Measurements from ENCODE around the gene IL4R.

- TF ChIP-seq, protein P1, sequence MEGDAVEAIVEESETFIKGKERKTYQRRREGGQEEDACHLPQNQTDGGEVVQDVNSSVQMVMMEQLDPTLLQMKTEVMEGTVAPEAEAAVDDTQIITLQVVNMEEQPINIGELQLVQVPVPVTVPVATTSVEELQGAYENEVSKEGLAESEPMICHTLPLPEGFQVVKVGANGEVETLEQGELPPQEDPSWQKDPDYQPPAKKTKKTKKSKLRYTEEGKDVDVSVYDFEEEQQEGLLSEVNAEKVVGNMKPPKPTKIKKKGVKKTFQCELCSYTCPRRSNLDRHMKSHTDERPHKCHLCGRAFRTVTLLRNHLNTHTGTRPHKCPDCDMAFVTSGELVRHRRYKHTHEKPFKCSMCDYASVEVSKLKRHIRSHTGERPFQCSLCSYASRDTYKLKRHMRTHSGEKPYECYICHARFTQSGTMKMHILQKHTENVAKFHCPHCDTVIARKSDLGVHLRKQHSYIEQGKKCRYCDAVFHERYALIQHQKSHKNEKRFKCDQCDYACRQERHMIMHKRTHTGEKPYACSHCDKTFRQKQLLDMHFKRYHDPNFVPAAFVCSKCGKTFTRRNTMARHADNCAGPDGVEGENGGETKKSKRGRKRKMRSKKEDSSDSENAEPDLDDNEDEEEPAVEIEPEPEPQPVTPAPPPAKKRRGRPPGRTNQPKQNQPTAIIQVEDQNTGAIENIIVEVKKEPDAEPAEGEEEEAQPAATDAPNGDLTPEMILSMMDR (IDR thresholded peaks at IDR 0.05), result no peak
- TF ChIP-seq POLR2A (IDR thresholded peaks at IDR 0.05), result no peak
Measured at GRCh38 chr16:27373312-27373711, 59.5 kb downstream of the IL4R start.
